Lung (tissue), 12 donors: Measurements from ENCODE around the gene FAM135A. TPM values are rescaled to one million over a fixed set of nuclear protein-coding genes. Genes with fewer than 3 reads are reported as not detected.

Experiments used
- ATAC-seq: fragments of 200-7000 bp; cut with Tn5 transposase; one replicate; pipeline ENCODE4 v1.9.1; 2020; ENCODE audit warnings: moderate number of reproducible peaks; ENCODE audit not compliant: insufficient read depth, low FRiP score
- DNase-seq, 3 donors: peaks; one replicate each; pipeline ENCODE4 v3.0.0-alpha.2; 2013 to 2017
- H3K27ac ChIP-seq, 2 donors: one replicate each; pipeline ENCODE4 v1.5.1; 2013; ENCODE audit warnings: mild to moderate bottlenecking in 2 of 2, moderate library complexity in 2 of 2, control low read depth in 1 of 2, inconsistent platforms in 1 of 2, low read depth in 1 of 2, low read length in 1 of 2
- H3K27me3 ChIP-seq, 3 donors: one replicate each; pipeline ENCODE4 v1.5.1; 2013; ENCODE audit warnings: low read length in 2 of 3; ENCODE audit not compliant: control insufficient read depth in 3 of 3, insufficient read depth in 3 of 3
- H3K36me3 ChIP-seq, 4 donors: one replicate each; pipeline ENCODE4 v1.5.1; 2013; ENCODE audit warnings: low read length in 4 of 4, mild to moderate bottlenecking in 1 of 4, moderate library complexity in 1 of 4; ENCODE audit not compliant: control insufficient read depth in 4 of 4, insufficient read depth in 4 of 4
- H3K4me1 ChIP-seq, 5 donors: one replicate each; pipeline ENCODE4 v1.5.1; 2013; ENCODE audit warnings: low read length in 5 of 5, mild to moderate bottlenecking in 2 of 5, moderate library complexity in 1 of 5; ENCODE audit not compliant: control insufficient read depth in 5 of 5, insufficient read depth in 5 of 5
- H3K4me3 ChIP-seq: one replicate; pipeline ENCODE4 v1.5.1; 2013; ENCODE audit warnings: mild to moderate bottlenecking, control low read depth, moderate library complexity
- H3K9ac ChIP-seq, 2 donors: one replicate each; pipeline ENCODE4 v1.5.1; 2013; ENCODE audit warnings: low read length in 2 of 2, control low read depth in 1 of 2; ENCODE audit not compliant: insufficient read depth in 1 of 2
- H3K9me3 ChIP-seq, 4 donors: one replicate each; pipeline ENCODE4 v1.5.1; 2013; ENCODE audit warnings: low read length in 3 of 4, mild to moderate bottlenecking in 1 of 4, moderate library complexity in 1 of 4; ENCODE audit not compliant: control insufficient read depth in 4 of 4, insufficient read depth in 3 of 4
- CTCF ChIP-seq: IDR thresholded peaks from 2 replicates; pipeline ENCODE4 v1.5.1; 2012; ENCODE audit warnings: mild to moderate bottlenecking; ENCODE audit errors: control extremely low read depth, extremely low read depth
- WGBS, 2 donors: extraction: QIAGEN DNeasy Blood & Tissue Kit; methylation state at CpG; one replicate each; pipeline ENCODE4 v1.1.7; 2013; 5-methylcytosine and 5-hydroxymethylcytosine counted together
- polyA plus RNA-seq, 2 donors: library from polyadenylated mRNA; stranded (reverse); fragments of 200-250 nt; gene quantifications; one replicate each; pipeline ENCODE4 v1.2.1, GENCODE V29; 2013
- total RNA-seq, 2 donors: library from RNA; depleted of rRNA in 1 of 2; stranded (reverse); fragments of >200 nt in 1 of 2; gene quantifications; one replicate each; pipeline ENCODE4 v1.2.1, GENCODE V29; 2014 to 2021
- donor health status: control.
- donor health status: control.
- donor health status: Bipolar disorder and iron deficiency.
- donor health status: healthy.
- donor health status: DM: yes; HTN: yes; CAD: no.

Gene FAM135A
- total and polyA plus RNA-seq, 4 donors: 8.2 to 62.1 (median 19.5) TPM

GRCh38 chr6:70527071-70527737 lies 113.9 kb downstream of the FAM135A start:
- no peak overlapping the region for H3K27ac ChIP-seq
- TF ChIP-seq CTCF: no peak
- H3K27me3 ChIP-seq: no peaks in the 10 kb centered on the region
- no peaks in the 10 kb centered on the region for H3K4me1 ChIP-seq
- no peaks in the 10 kb centered on the region for H3K9me3 ChIP-seq
- WGBS, 2 donors: 94 to 95% methylated on average over 5 of the region's 5 CpGs
- no peak overlapping the region for H3K9ac ChIP-seq
- H3K36me3 ChIP-seq: peaks cover 1 to 13% (median 7%) of the 10 kb centered on the region in 4 donors
- H3K4me3 ChIP-seq: no peak overlapping the region
- no peak for DNase-seq
- no peak for ATAC-seq

GRCh38 chr6:70530023-70530422 lies 116.7 kb downstream of the FAM135A start:
- Histone ChIP-seq H3K9ac (no peak overlapping the region), H3K9me3 (no peaks in the 10 kb centered on the region), H3K36me3 (peaks cover 4 to 15% (median 5%) of the 10 kb centered on the region in 4 donors), H3K27ac (no peak overlapping the region), H3K27me3 (no peaks in the 10 kb centered on the region), H3K4me3 (no peak overlapping the region), H3K4me1 (no peaks in the 10 kb centered on the region)
- WGBS, 2 donors: 94 to 96% methylated on average over 2 of the region's 2 CpGs
- DNase-seq (no peak), ATAC-seq (no peak)
- no peak for TF ChIP-seq CTCF

GRCh38 chr6:70531133-70531532 lies 117.8 kb downstream of the FAM135A start:
- no peaks in the 10 kb centered on the region for H3K4me1 ChIP-seq
- H3K9ac ChIP-seq: no peak overlapping the region
- WGBS, 2 donors: 89 to 97% methylated on average over 1 of the region's 1 CpG
- DNase-seq: no peak
- H3K4me3 ChIP-seq: no peak overlapping the region
- H3K9me3 ChIP-seq: no peaks in the 10 kb centered on the region
- H3K27me3 ChIP-seq: no peaks in the 10 kb centered on the region
- no peak overlapping the region for H3K27ac ChIP-seq
- no peak for ATAC-seq
- H3K36me3 ChIP-seq: peaks cover 3 to 11% (median 7%) of the 10 kb centered on the region in 4 donors
- TF ChIP-seq CTCF: no peak

- DNase-seq (no peak), ATAC-seq (no peak)
- Histone ChIP-seq H3K9ac (no peak overlapping the region), H3K4me1 (no peaks in the 10 kb centered on the region), H3K27me3 (no peaks in the 10 kb centered on the region), H3K27ac (no peak overlapping the region), H3K36me3 (peaks cover 4 to 11% (median 6%) of the 10 kb centered on the region in 4 donors), H3K9me3 (no peaks in the 10 kb centered on the region), H3K4me3 (no peak overlapping the region)
- WGBS, 2 donors: 61 to 76% methylated on average over 1 of the region's 1 CpG
- TF ChIP-seq CTCF: no peak
Observed at GRCh38 chr6:70537266-70537665, 124.0 kb downstream of the FAM135A start.
